H1 (cell line): ENCODE results near the gene HMGXB3. TPM values are rescaled to one million over a fixed set of nuclear protein-coding genes. Genes with fewer than 3 reads are reported as not detected.
A peak's percentile ranks its signal among the peaks of the same experiment; 100 is the strongest.

Experiments used
- ASH2L ChIP-seq: fragments of 200-600, 300-600 bp; sonication (generic); IDR thresholded peaks from one replicate; pipeline ENCODE4 v1.7.1; 2017; ENCODE audit warnings: low read length
- CHD2 ChIP-seq: IDR thresholded peaks from 2 replicates; pipeline ENCODE4 v1.6.1; 2012; ENCODE audit warnings: low read length, improper control_type of control experiment
- FOSL1 ChIP-seq: IDR thresholded peaks from 2 replicates; pipeline ENCODE4 v1.6.1; 2011; ENCODE audit warnings: mild to moderate bottlenecking, low read depth, low read length, moderate library complexity; ENCODE audit not compliant: insufficient read depth
- GABPA ChIP-seq: IDR thresholded peaks from 2 replicates; pipeline ENCODE4 v1.6.1; 2011; ENCODE audit warnings: mild to moderate bottlenecking, low read length, moderate library complexity, borderline replicate concordance; ENCODE audit not compliant: insufficient read depth
- KDM4A ChIP-seq: IDR thresholded peaks from one replicate; pipeline ENCODE4 v1.7.1; 2012; ENCODE audit warnings: low read depth, mild to moderate bottlenecking, moderate library complexity, low read length, inconsistent platforms; ENCODE audit not compliant: severe bottlenecking
- POLR2A ChIP-seq, 2 experiments: IDR thresholded peaks; 1 replicate in 1 of 2; 2 replicates in 1 of 2; pipeline ENCODE4 v1.6.1; 2011; ENCODE audit warnings: low read depth in 2 of 2, low read length in 2 of 2, mild to moderate bottlenecking in 2 of 2; ENCODE audit errors: control extremely low read depth in 1 of 2
- POU5F1 ChIP-seq: IDR thresholded peaks from 2 replicates; pipeline ENCODE4 v1.6.1; 2011; ENCODE audit warnings: low read depth, mild to moderate bottlenecking, low read length, moderate library complexity
- RAD21 ChIP-seq, 2 experiments: IDR thresholded peaks in 1 of 2; conservative IDR thresholded peaks in 1 of 2; 2 replicates each; pipeline ENCODE4 v1.6.1; 2011; ENCODE audit warnings: low read depth in 2 of 2, low read length in 2 of 2, improper control_type of control experiment in 1 of 2, inconsistent platforms in 1 of 2, mild to moderate bottlenecking in 1 of 2, moderate library complexity in 1 of 2
- RBBP5 ChIP-seq: IDR thresholded peaks from 2 replicates; pipeline ENCODE4 v1.7.1; 2012; ENCODE audit warnings: low read depth, mild to moderate bottlenecking, inconsistent platforms, low read length, moderate library complexity, borderline replicate concordance
- RNF2 ChIP-seq: fragments of 200-900, 300-1000 bp; sonication (generic); IDR thresholded peaks from 2 replicates; pipeline ENCODE4 v1.7.1; 2016; ENCODE audit warnings: borderline replicate concordance, low read depth, mild to moderate bottlenecking, antibody characterized with exemption, low read length; ENCODE audit not compliant: poor library complexity, severe bottlenecking; ENCODE audit errors: missing control alignments
- SAP30 ChIP-seq: fragments of 300-600 bp; sonication (generic); IDR thresholded peaks from 2 replicates; pipeline ENCODE4 v1.7.1; 2012; ENCODE audit warnings: low read length, moderate library complexity, mild to moderate bottlenecking, inconsistent platforms; ENCODE audit not compliant: insufficient read depth, insufficient replicate concordance
- SIN3A ChIP-seq, 2 experiments: IDR thresholded peaks in 1 of 2; conservative IDR thresholded peaks in 1 of 2; 2 replicates each; pipeline ENCODE4 v1.6.1; 2011 to 2012; ENCODE audit warnings: low read length in 2 of 2, improper control_type of control experiment in 1 of 2, low read depth in 1 of 2, mild to moderate bottlenecking in 1 of 2
- SP1 ChIP-seq: IDR thresholded peaks from 2 replicates; pipeline ENCODE4 v1.6.1; 2011; ENCODE audit warnings: low read depth, low read length
- TCF12 ChIP-seq: IDR thresholded peaks from 2 replicates; pipeline ENCODE4 v1.6.1; 2011; ENCODE audit warnings: low read depth, mild to moderate bottlenecking, low read length
- TEAD4 ChIP-seq: IDR thresholded peaks from 2 replicates; pipeline ENCODE4 v1.6.1; 2012; ENCODE audit warnings: low read depth, low read length, inconsistent platforms, mixed read lengths
- YY1 ChIP-seq: IDR thresholded peaks from 2 replicates; pipeline ENCODE4 v1.6.1; 2011; ENCODE audit warnings: low read depth, mild to moderate bottlenecking, low read length
- polyA plus RNA-seq, 7 experiments: library from polyadenylated mRNA; depleted of rRNA in 3 of 7; stranded (reverse) in 5 of 7; unstranded in 2 of 7; fragments of >200 nt in 5 of 7; fragments of 200-250 nt in 2 of 7; gene quantifications; 1 replicate in 5 of 7; 2 replicates in 1 of 7; 4 replicates in 1 of 7; pipeline versions ENCODE4 v1.2.1 to v1.2.3, GENCODE V29; 2011 to 2013; ENCODE audit warnings: missing spikeins in 2 of 7, mixed read lengths in 2 of 7
- total RNA-seq: library from RNA; stranded (reverse); fragmentation: NEBNext Ultra II Directional; extraction: Animal tissue kit (Norgen Biotek cat#: 25700); gene quantifications from 2 replicates; pipeline ENCODE4 v1.2.1, GENCODE V29; 2021
- TF ChIP-seq, protein P1 (sequence below): IDR thresholded peaks from 2 replicates; pipeline ENCODE4 v1.6.1; 2012; ENCODE audit warnings: inconsistent platforms
- TF ChIP-seq, protein P2 (sequence below): IDR thresholded peaks from 2 replicates; pipeline ENCODE4 v1.6.1; 2012; ENCODE audit warnings: inconsistent platforms
- TF ChIP-seq, protein P3 (sequence below): IDR thresholded peaks from 2 replicates; pipeline ENCODE4 v1.6.1; 2011; ENCODE audit warnings: low read depth, mild to moderate bottlenecking, low read length; ENCODE audit not compliant: insufficient read depth

The HMGXB3 gene
- total and polyA plus RNA-seq, 2 of the 8 experiments (the other 6 are each of a cell fraction or from before 2014, with no cell fraction given), result 26.8 to 28.0 TPM

DNA sequence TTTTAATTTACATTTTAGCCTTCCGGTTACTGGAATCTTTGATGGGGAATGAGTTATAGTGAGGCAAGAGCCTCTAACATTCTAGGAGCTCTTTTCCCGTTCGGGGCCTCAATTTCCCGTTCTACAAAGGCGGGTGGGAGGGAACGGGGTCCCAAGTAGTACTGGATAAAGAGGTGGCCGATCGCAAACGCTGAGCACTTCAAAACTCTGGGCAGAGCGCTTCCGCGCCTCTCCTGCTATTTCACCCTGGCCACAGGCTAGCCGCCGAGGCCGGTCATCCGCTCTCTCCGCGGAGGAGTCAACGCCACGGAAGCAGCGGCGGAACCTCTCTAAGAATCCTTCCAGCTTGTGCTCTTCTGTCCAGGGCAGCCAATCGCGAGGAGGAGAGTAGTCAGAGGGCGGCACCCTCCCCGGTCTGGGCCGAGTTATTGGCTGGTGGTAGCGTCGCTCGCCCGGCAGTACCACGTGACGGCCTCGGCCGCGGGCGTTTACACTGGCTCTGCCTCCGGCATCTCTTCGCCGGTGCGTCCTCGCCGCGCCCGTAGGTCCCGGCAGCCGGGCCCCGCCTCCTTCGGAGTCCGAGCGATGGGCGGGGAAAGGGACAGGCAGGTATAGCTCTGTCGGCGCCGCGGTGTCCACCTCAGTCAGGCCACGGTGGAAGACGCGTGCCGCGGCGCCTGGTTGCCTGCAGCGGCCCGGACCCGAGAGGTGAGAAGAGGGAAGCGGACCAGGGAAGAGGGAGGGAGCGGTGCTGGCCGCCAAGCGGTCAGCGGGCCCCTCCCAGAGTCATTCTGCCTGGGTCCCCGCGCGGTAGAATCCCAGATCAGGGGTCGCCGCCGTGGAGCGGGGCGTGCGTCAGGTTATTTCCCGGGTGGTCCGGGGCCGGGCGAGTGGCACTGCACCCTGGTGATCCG is 40.0 kb upstream of the HMGXB3 start, which contains the start of gene SLC26A2 (continued):
- TF ChIP-seq SIN3A (conservative IDR thresholded peaks at IDR 0.05 in 1 of 2, IDR thresholded peaks at IDR 0.05 in 1 of 2; ENCODE audit: low read depth in 1 of 2, low read length in 2 of 2) (peak in 1 of 2 experiments; percentile 16; a peak in 1 of 4 replicates), RAD21 (IDR thresholded peaks at IDR 0.05 in 1 of 2, conservative IDR thresholded peaks at IDR 0.05 in 1 of 2; ENCODE audit: low read depth in 2 of 2, low read length in 2 of 2) (no peak), TCF12 (0 out of 2 replicates have a peak, but pooled peaks have one; percentile 32), SAP30 (no peak), YY1 (0 out of 2 replicates have a peak, but pooled peaks have one; percentile 8), POLR2A (IDR thresholded peaks at IDR 0.05; ENCODE audit: control extremely low read depth in 1 of 2, low read depth in 2 of 2, low read length in 2 of 2) (peak; percentile 70 to 92), CHD2 (peak; percentile 90), RBBP5 (peak; percentile 62; the same call in 1 of the 2 replicates), KDM4A (peak; percentile 98), GABPA (no peak), TEAD4 (0 out of 2 replicates have a peak, but pooled peaks have one; percentile 27), RNF2 (no peak), SP1 (peak; percentile 97), ASH2L (peak; percentile 94), POU5F1 (no peak), FOSL1 (no peak)
- TF ChIP-seq, protein P1, sequence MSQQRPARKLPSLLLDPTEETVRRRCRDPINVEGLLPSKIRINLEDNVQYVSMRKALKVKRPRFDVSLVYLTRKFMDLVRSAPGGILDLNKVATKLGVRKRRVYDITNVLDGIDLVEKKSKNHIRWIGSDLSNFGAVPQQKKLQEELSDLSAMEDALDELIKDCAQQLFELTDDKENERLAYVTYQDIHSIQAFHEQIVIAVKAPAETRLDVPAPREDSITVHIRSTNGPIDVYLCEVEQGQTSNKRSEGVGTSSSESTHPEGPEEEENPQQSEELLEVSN, result peak; percentile 76
- TF ChIP-seq, protein P2, sequence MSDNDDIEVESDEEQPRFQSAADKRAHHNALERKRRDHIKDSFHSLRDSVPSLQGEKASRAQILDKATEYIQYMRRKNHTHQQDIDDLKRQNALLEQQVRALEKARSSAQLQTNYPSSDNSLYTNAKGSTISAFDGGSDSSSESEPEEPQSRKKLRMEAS, result peak; percentile 71
- TF ChIP-seq, protein P3, sequence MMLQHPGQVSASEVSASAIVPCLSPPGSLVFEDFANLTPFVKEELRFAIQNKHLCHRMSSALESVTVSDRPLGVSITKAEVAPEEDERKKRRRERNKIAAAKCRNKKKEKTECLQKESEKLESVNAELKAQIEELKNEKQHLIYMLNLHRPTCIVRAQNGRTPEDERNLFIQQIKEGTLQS, result peak; percentile 68; the same call in 1 of the 2 replicates
